ENCODE results near the gene ADCY2. TPM values are rescaled to one million over a fixed set of nuclear protein-coding genes. Genes with fewer than 3 reads are reported as not detected.

Gene ADCY2
- total RNA-seq, 4 donors from 2014 or later, result 0.34 to 2.7 (median 1.5) TPM

DNA sequence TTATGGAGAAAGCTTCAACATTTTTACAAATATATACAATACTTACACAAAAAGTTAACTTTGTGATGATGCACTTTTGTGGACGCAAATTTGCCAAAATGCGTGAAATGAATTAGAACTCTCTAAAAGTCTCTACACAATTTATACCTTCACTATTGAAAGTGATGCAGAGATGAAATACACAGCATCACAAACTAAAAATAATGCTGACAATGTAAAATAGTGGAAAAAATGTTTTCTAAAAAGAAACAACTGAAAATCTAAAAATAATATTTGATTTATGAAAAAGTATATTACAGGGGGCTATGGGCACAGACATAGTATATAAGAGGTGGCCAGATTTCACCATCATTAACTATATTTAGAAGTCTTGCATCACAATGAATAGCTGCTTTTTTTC, 188.8 kb downstream of the ADCY2 start:
- no peaks in the 10 kb centered on the region for H3K27me3 ChIP-seq
- 98% methylated on average over 2 of the region's 2 CpGs for WGBS, 2 donors
- intact Hi-C loops (cut with DNase I), result no loop called here
- TF ChIP-seq, protein P1, sequence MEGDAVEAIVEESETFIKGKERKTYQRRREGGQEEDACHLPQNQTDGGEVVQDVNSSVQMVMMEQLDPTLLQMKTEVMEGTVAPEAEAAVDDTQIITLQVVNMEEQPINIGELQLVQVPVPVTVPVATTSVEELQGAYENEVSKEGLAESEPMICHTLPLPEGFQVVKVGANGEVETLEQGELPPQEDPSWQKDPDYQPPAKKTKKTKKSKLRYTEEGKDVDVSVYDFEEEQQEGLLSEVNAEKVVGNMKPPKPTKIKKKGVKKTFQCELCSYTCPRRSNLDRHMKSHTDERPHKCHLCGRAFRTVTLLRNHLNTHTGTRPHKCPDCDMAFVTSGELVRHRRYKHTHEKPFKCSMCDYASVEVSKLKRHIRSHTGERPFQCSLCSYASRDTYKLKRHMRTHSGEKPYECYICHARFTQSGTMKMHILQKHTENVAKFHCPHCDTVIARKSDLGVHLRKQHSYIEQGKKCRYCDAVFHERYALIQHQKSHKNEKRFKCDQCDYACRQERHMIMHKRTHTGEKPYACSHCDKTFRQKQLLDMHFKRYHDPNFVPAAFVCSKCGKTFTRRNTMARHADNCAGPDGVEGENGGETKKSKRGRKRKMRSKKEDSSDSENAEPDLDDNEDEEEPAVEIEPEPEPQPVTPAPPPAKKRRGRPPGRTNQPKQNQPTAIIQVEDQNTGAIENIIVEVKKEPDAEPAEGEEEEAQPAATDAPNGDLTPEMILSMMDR (IDR thresholded peaks at IDR 0.05), result no peak
- TF ChIP-seq POLR2A (IDR thresholded peaks at IDR 0.05), result no peak
- H3K27ac ChIP-seq, result no peak overlapping the region
- no peak overlapping the region for H3K4me3 ChIP-seq (replicated peaks in 1 of 3)
- no peaks in the 10 kb centered on the region for H3K4me1 ChIP-seq
- H3K36me3 ChIP-seq, result no peaks in the 10 kb centered on the region
- DNase-seq, result no peak
- no peaks in the 10 kb centered on the region for H3K9me3 ChIP-seq

- TF ChIP-seq POLR2A (IDR thresholded peaks at IDR 0.05), result no peak
- TF ChIP-seq, protein P1 (IDR thresholded peaks at IDR 0.05), result no peak
- no peak for DNase-seq
- WGBS, 2 donors, result 98 to 99% methylated on average over 3 of the region's 3 CpGs
- Histone ChIP-seq H3K27ac (no peak overlapping the region), H3K4me3 (replicated peaks in 1 of 3) (no peak overlapping the region), H3K36me3 (no peaks in the 10 kb centered on the region), H3K4me1 (no peaks in the 10 kb centered on the region), H3K27me3 (no peaks in the 10 kb centered on the region), H3K9me3 (no peaks in the 10 kb centered on the region)
- intact Hi-C loops (cut with DNase I), result no loop called here
Observed at GRCh38 chr5:7585807-7586206, 189.9 kb downstream of the ADCY2 start.

DNA sequence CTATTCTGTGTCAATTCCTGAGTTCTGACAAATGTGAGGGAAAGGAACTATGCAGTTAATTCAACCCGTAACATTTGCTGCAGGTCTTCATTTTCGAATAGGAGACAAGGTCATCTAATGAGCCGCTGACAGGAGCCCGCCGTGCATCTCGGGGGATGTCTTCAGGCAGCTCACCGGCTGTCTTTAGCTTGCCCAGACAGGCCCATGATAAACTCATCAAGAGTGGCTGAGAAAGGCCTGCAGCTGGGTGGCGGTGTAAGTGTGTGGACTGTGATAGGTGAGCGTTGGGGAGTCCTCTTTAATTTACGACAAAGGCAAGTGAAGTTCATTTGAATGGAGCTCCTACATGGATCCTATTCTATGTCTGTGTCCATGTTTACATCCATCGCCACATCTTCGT, 190.5 kb downstream of the ADCY2 start:
- WGBS, 2 donors, result 89 to 93% methylated on average over 12 of the region's 12 CpGs
- Histone ChIP-seq H3K27ac (no peak overlapping the region), H3K9me3 (no peaks in the 10 kb centered on the region), H3K4me3 (replicated peaks in 1 of 3) (no peak overlapping the region), H3K4me1 (no peaks in the 10 kb centered on the region), H3K36me3 (no peaks in the 10 kb centered on the region), H3K27me3 (no peaks in the 10 kb centered on the region)
- intact Hi-C loops (cut with DNase I), result no loop called here
- no peak for DNase-seq
- no peak for TF ChIP-seq POLR2A (IDR thresholded peaks at IDR 0.05)
- TF ChIP-seq, protein P1 (IDR thresholded peaks at IDR 0.05), result no peak

DNA sequence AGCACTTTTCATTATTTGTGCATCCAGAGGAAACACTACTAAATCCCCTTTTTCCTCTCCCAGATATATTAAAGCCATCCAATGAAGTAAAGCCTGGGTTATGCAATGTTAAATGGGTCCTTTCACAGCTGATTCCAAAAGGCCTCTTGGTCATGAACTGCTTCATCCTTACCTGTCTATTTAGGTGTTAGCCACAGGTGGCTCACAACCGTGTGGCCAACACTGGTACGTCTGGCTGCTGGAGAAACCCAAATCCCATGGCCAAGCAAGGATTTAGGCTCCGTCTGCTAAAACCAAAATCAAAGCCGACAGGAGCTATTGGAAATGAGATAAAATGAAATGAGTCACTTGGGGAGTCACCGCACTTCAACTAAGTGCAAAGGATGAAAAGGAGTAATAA, 193.9 kb downstream of the ADCY2 start:
- WGBS, 2 donors, result 81 to 86% methylated on average over 5 of the region's 5 CpGs
- intact Hi-C loops (cut with DNase I), result no loop called here
- Histone ChIP-seq H3K36me3 (no peaks in the 10 kb centered on the region), H3K9me3 (no peaks in the 10 kb centered on the region), H3K27ac (no peak overlapping the region), H3K27me3 (no peaks in the 10 kb centered on the region), H3K4me1 (no peaks in the 10 kb centered on the region), H3K4me3 (replicated peaks in 1 of 3) (no peak overlapping the region)
- no peak for DNase-seq
- no peak for TF ChIP-seq POLR2A (IDR thresholded peaks at IDR 0.05)
- TF ChIP-seq, protein P1 (IDR thresholded peaks at IDR 0.05), result no peak

DNA sequence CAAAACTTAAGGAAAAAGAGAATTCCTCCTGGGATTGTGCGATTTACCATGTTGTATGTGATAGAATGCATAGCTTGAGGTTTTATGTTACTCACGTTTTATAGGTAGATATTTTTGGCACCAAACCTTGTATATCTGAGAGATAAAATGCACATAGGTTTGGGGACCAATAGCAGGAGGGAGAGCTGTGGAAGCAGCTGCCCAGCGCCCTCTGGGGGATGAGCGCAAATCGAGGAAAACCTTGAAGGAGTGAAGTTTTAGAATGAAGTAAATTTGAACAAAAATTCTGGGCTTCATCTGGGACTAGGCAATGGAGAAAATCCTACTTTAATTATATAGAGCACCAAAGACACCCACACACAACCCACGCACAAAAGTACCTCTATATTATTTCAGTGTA, 197.0 kb downstream of the ADCY2 start:
- H3K27me3 ChIP-seq, result no peaks in the 10 kb centered on the region
- peak; percentile 5 to 35 for DNase-seq
- 37 to 45% methylated on average over 6 of the region's 6 CpGs for WGBS, 2 donors

More for the DNA sequence above, 197.0 kb downstream of the ADCY2 start:
- H3K4me1 ChIP-seq, result no peaks in the 10 kb centered on the region
- TF ChIP-seq, protein P1 (IDR thresholded peaks at IDR 0.05), result peak in 3 of 6 experiments; percentile 41 to 49 (median 45)
- TF ChIP-seq POLR2A (IDR thresholded peaks at IDR 0.05), result no peak
- no peak overlapping the region for H3K4me3 ChIP-seq (replicated peaks in 1 of 3)
- no peak overlapping the region for H3K27ac ChIP-seq
- intact Hi-C loops (cut with DNase I), result no loop called here
- no peaks in the 10 kb centered on the region for H3K9me3 ChIP-seq
- H3K36me3 ChIP-seq, result no peaks in the 10 kb centered on the region
